ENCODE data around the gene CLDN3.

GRCh38 chr7:73738220-73738611 lies 31.9 kb downstream of the CLDN3 start:
- TF ChIP-seq CTCF (conservative IDR thresholded peaks at IDR 0.05; ENCODE audit: low read length) = no peak
- TF ChIP-seq EZH2phosphoT487 (IDR thresholded peaks at IDR 0.05; ENCODE audit: borderline replicate concordance, low read depth, low read length) = no peak
